Liver (tissue), 3 donors: Measurements from ENCODE around the gene ZBP1.

ENCODE experiments used
- ATF3 ChIP-seq: IDR thresholded peaks from 2 replicates; pipeline ENCODE4 v1.6.1; 2016; ENCODE audit warnings: antibody characterized with exemption
- EGR1 ChIP-seq, 2 donors: IDR thresholded peaks; 2 replicates each; pipeline ENCODE4 v1.6.1; 2016 to 2018; ENCODE audit warnings: antibody characterized with exemption in 2 of 2, low read depth in 2 of 2
- GABPA ChIP-seq, 2 donors: IDR thresholded peaks in 1 of 2; conservative IDR thresholded peaks in 1 of 2; 2 replicates each; pipeline ENCODE4 v1.6.1; 2016; ENCODE audit warnings: antibody characterized with exemption in 2 of 2, mild to moderate bottlenecking in 1 of 2, moderate library complexity in 1 of 2
- HNF4A ChIP-seq, 2 donors: conservative IDR thresholded peaks; 2 replicates each; pipeline ENCODE4 v1.6.1; 2016; ENCODE audit warnings: antibody characterized with exemption in 2 of 2, mild to moderate bottlenecking in 2 of 2
- JUND ChIP-seq, 2 donors: IDR thresholded peaks; 2 replicates each; pipeline ENCODE4 v1.6.1; 2016; ENCODE audit warnings: antibody characterized with exemption in 2 of 2
- MAX ChIP-seq: IDR thresholded peaks from 2 replicates; pipeline ENCODE4 v1.6.1; 2016; ENCODE audit warnings: antibody characterized with exemption
- RAD21 ChIP-seq, 2 donors: IDR thresholded peaks; 2 replicates each; pipeline ENCODE4 v1.6.1; 2016; ENCODE audit warnings: antibody characterized with exemption in 2 of 2, mild to moderate bottlenecking in 2 of 2
- RXRA ChIP-seq, 2 donors: IDR thresholded peaks; 2 replicates each; pipeline ENCODE4 v1.6.1; 2017 to 2018; ENCODE audit warnings: antibody characterized with exemption in 2 of 2, mild to moderate bottlenecking in 1 of 2
- SP1 ChIP-seq: IDR thresholded peaks from 2 replicates; pipeline ENCODE4 v1.6.1; 2018; ENCODE audit warnings: antibody characterized with exemption, mild to moderate bottlenecking
- TAF1 ChIP-seq: conservative IDR thresholded peaks from 2 replicates; pipeline ENCODE4 v1.6.1; 2016; ENCODE audit warnings: antibody characterized with exemption, mild to moderate bottlenecking
- YY1 ChIP-seq: IDR thresholded peaks from 2 replicates; pipeline ENCODE4 v1.6.1; 2016; ENCODE audit warnings: antibody characterized with exemption, mild to moderate bottlenecking
- ZBTB33 ChIP-seq: IDR thresholded peaks from 2 replicates; pipeline ENCODE4 v1.6.1; 2016; ENCODE audit warnings: antibody characterized with exemption
- TF ChIP-seq, protein P1 (sequence below): fragments of 150-350 bp; IDR thresholded peaks from 2 replicates; pipeline ENCODE4 v1.5.1; 2017; ENCODE audit warnings: improper control_type of control experiment, low read depth, low read length; ENCODE audit not compliant: missing input control
- TF ChIP-seq, protein P2 (sequence below): IDR thresholded peaks from 2 replicates; pipeline ENCODE4 v1.6.1; 2016; ENCODE audit warnings: antibody characterized with exemption, mild to moderate bottlenecking
- donor health status: healthy.
- donor health status: healthy.

DNA sequence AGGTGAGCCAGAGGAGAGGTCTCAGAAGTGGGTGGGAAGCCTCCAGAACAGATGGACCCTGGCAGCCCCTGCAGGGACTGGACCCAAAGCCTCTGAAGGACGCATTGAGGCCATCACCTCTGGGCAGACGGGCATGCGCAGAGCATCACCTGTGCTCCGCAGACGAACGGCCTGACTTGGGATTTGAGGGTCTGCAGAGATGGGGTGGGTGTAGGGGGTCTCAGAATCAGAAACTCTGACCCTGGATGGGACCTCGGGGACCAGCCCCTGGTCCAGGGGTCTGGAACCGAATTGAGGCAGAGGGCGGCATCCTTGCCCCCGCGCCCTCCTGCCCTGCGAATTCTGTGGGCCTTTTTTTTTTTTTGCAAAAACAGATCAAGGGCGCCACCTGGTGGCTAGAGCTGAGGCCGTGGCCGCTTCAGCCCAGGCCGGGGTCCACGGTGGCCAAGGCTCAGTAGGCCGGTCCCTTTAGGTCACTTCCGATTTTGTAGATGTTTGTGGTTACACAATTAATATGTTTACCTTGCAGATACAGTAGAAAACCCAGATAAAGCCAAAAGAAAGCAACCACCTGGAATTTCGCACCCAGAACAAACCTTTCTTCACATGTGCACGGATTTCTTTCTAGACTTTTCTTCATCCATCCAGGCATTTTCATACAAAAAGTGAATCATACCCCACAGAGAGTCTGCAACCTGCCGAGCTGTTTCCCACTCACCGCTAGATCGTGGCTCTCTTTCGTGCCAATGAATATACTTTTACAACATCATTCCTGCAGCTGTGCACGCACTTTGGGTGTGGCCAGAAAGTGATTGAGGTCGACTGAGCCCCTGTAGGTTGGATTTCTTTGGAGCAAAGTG is 25.9 kb downstream of the ZBP1 start:
- TF ChIP-seq, protein P1, sequence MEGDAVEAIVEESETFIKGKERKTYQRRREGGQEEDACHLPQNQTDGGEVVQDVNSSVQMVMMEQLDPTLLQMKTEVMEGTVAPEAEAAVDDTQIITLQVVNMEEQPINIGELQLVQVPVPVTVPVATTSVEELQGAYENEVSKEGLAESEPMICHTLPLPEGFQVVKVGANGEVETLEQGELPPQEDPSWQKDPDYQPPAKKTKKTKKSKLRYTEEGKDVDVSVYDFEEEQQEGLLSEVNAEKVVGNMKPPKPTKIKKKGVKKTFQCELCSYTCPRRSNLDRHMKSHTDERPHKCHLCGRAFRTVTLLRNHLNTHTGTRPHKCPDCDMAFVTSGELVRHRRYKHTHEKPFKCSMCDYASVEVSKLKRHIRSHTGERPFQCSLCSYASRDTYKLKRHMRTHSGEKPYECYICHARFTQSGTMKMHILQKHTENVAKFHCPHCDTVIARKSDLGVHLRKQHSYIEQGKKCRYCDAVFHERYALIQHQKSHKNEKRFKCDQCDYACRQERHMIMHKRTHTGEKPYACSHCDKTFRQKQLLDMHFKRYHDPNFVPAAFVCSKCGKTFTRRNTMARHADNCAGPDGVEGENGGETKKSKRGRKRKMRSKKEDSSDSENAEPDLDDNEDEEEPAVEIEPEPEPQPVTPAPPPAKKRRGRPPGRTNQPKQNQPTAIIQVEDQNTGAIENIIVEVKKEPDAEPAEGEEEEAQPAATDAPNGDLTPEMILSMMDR: peak; percentile 83
- TF ChIP-seq GABPA (IDR thresholded peaks at IDR 0.05 in 1 of 2, conservative IDR thresholded peaks at IDR 0.05 in 1 of 2) (no peak), JUND (IDR thresholded peaks at IDR 0.05) (no peak), MAX (no peak), RAD21 (IDR thresholded peaks at IDR 0.05) (peak; percentile 86 to 89), EGR1 (IDR thresholded peaks at IDR 0.05; ENCODE audit: low read depth in 2 of 2) (no peak), SP1 (no peak), YY1 (no peak), ATF3 (no peak), ZBTB33 (no peak), TAF1 (no peak), RXRA (IDR thresholded peaks at IDR 0.05) (peak in 1 of 2 donors; percentile 26), HNF4A (conservative IDR thresholded peaks at IDR 0.05) (peak in 1 of 2 donors; percentile 24)
- TF ChIP-seq, protein P2, sequence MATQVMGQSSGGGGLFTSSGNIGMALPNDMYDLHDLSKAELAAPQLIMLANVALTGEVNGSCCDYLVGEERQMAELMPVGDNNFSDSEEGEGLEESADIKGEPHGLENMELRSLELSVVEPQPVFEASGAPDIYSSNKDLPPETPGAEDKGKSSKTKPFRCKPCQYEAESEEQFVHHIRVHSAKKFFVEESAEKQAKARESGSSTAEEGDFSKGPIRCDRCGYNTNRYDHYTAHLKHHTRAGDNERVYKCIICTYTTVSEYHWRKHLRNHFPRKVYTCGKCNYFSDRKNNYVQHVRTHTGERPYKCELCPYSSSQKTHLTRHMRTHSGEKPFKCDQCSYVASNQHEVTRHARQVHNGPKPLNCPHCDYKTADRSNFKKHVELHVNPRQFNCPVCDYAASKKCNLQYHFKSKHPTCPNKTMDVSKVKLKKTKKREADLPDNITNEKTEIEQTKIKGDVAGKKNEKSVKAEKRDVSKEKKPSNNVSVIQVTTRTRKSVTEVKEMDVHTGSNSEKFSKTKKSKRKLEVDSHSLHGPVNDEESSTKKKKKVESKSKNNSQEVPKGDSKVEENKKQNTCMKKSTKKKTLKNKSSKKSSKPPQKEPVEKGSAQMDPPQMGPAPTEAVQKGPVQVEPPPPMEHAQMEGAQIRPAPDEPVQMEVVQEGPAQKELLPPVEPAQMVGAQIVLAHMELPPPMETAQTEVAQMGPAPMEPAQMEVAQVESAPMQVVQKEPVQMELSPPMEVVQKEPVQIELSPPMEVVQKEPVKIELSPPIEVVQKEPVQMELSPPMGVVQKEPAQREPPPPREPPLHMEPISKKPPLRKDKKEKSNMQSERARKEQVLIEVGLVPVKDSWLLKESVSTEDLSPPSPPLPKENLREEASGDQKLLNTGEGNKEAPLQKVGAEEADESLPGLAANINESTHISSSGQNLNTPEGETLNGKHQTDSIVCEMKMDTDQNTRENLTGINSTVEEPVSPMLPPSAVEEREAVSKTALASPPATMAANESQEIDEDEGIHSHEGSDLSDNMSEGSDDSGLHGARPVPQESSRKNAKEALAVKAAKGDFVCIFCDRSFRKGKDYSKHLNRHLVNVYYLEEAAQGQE: no peak
